IMR-90 (cell line): ENCODE data around the gene PPP1CA. TPM values are rescaled to one million over a fixed set of nuclear protein-coding genes. Genes with fewer than 3 reads are reported as not detected.

ENCODE experiments used
- ATAC-seq: fragments of 200-7000 bp; cut with Tn5 transposase; 2 replicates; pipeline ENCODE4 v1.9.1; 2020; ENCODE audit warnings: low read depth, mild to moderate bottlenecking, moderate library complexity
- BruUV-seq: library from RNA; stranded (reverse); fragments of 400-500 nt; replicated peaks from 2 replicates; lab custom pipeline; 2021; lab: Mats Ljungman, UMichigan
- CTCF ChIA-PET: fragments of 300-600 bp; formaldehyde crosslinking; extraction: SDS; loops from one replicate; lab custom pipeline; 2021; ENCODE audit warnings: antibody characterized with exemption; lab: Yijun Ruan, JAX
- POLR2A ChIA-PET: fragments of 300-600 bp; sonication (Branson Sonifier 250); formaldehyde crosslinking; loops from one replicate; lab custom pipeline; 2022; ENCODE audit warnings: antibody characterized with exemption; ENCODE audit not compliant: unreplicated experiment; lab: Charles Lee
- DNase-seq: peaks from one replicate; pipeline ENCODE4 v3.0.0; 2013
- H2AFZ ChIP-seq: replicated peaks from 2 replicates; pipeline ENCODE3; 2013; ENCODE audit warnings: low read length, mild to moderate bottlenecking; ENCODE audit not compliant: poor library complexity
- H2AK5ac ChIP-seq: 2 replicates; pipeline ENCODE4 v1.6.1; 2013; ENCODE audit warnings: low read depth, low read length, inconsistent platforms
- H2AK9ac ChIP-seq: replicated peaks from 2 replicates; pipeline ENCODE3; 2013; ENCODE audit warnings: mild to moderate bottlenecking, low read depth, low read length, moderate library complexity; ENCODE audit not compliant: poor library complexity
- H2BK120ac ChIP-seq: 2 replicates; pipeline ENCODE4 v1.6.1; 2013; ENCODE audit warnings: low read depth, low read length, inconsistent platforms
- H2BK15ac ChIP-seq: 3 replicates; pipeline ENCODE4 v1.6.1; 2013; ENCODE audit warnings: low read depth, low read length, inconsistent platforms
- H2BK20ac ChIP-seq: 2 replicates; pipeline ENCODE4 v1.6.1; 2013; ENCODE audit warnings: low read depth, mild to moderate bottlenecking, inconsistent platforms, low read length, moderate library complexity
- H2BK5ac ChIP-seq: 2 replicates; pipeline ENCODE4 v1.6.1; 2013; ENCODE audit warnings: mild to moderate bottlenecking, low read depth, low read length, inconsistent platforms; ENCODE audit not compliant: poor library complexity, severe bottlenecking
- H3K14ac ChIP-seq: replicated peaks from 2 replicates; pipeline ENCODE4 v1.6.1; 2013; ENCODE audit warnings: low read depth, low read length, inconsistent platforms
- H3K18ac ChIP-seq: 2 replicates; pipeline ENCODE4 v1.6.1; 2013; ENCODE audit warnings: low read depth, low read length, control low read depth
- H3K23ac ChIP-seq: 2 replicates; pipeline ENCODE4 v1.6.1; 2013; ENCODE audit warnings: low read depth, low read length, inconsistent platforms
- H3K27ac ChIP-seq: 2 replicates; pipeline ENCODE4 v1.5.1; 2013; ENCODE audit warnings: mild to moderate bottlenecking, control low read depth, low read length; ENCODE audit not compliant: insufficient read depth
- H3K27me3 ChIP-seq: 2 replicates; pipeline ENCODE4 v1.6.1; 2013; ENCODE audit warnings: low read length; ENCODE audit not compliant: control insufficient read depth, insufficient read depth
- H3K36me3 ChIP-seq: 2 replicates; pipeline ENCODE4 v1.6.1; 2013; ENCODE audit warnings: low read length, mixed read lengths; ENCODE audit not compliant: control insufficient read depth, insufficient read depth
- H3K4ac ChIP-seq: 2 replicates; pipeline ENCODE4 v1.6.1; 2013; ENCODE audit warnings: low read depth, low read length, inconsistent platforms
- H3K4me1 ChIP-seq: 2 replicates; pipeline ENCODE4 v1.6.1; 2013; ENCODE audit warnings: low read length, mixed read lengths; ENCODE audit not compliant: control insufficient read depth, insufficient read depth
- H3K4me2 ChIP-seq: 2 replicates; pipeline ENCODE4 v1.6.1; 2013; ENCODE audit warnings: low read depth, mild to moderate bottlenecking, control low read depth, low read length, moderate library complexity
- H3K4me3 ChIP-seq: 2 replicates; pipeline ENCODE4 v1.5.1; 2013; ENCODE audit warnings: low read depth, mild to moderate bottlenecking, control low read depth, low read length, moderate library complexity; ENCODE audit not compliant: insufficient read depth
- H3K56ac ChIP-seq: 2 replicates; pipeline ENCODE4 v1.6.1; 2013; ENCODE audit warnings: low read length, inconsistent platforms; ENCODE audit not compliant: insufficient read depth; ENCODE audit errors: extremely low read depth
- H3K79me1 ChIP-seq, 2 experiments: 2 replicates each; pipeline ENCODE4 v1.6.1; 2013; ENCODE audit warnings: low read length in 2 of 2, inconsistent platforms in 1 of 2, low read depth in 1 of 2
- H3K9ac ChIP-seq: 2 replicates; pipeline ENCODE4 v1.6.1; 2013; ENCODE audit warnings: low read depth, low read length, control low read depth
- H3K9me1 ChIP-seq: 2 replicates; pipeline ENCODE4 v1.6.1; 2013; ENCODE audit warnings: low read length, inconsistent platforms; ENCODE audit not compliant: insufficient read depth
- H3K9me3 ChIP-seq: 2 replicates; pipeline ENCODE4 v1.6.1; 2013; ENCODE audit warnings: low read length; ENCODE audit not compliant: control insufficient read depth, insufficient read depth
- H4K20me1 ChIP-seq: 2 replicates; pipeline ENCODE4 v1.6.1; 2013; ENCODE audit warnings: low read length, inconsistent platforms; ENCODE audit not compliant: insufficient read depth
- H4K5ac ChIP-seq: 2 replicates; pipeline ENCODE4 v1.6.1; 2013; ENCODE audit warnings: mild to moderate bottlenecking, low read depth, low read length, control low read depth
- H4K8ac ChIP-seq, 2 experiments: 2 replicates each; pipeline ENCODE4 v1.6.1; 2013; ENCODE audit warnings: low read depth in 2 of 2, low read length in 2 of 2, control low read depth in 1 of 2, inconsistent platforms in 1 of 2
- H4K91ac ChIP-seq: 2 replicates; pipeline ENCODE4 v1.6.1; 2013; ENCODE audit warnings: low read depth, low read length, inconsistent platforms; ENCODE audit not compliant: insufficient read depth
- MAFK ChIP-seq: IDR thresholded peaks from 2 replicates; pipeline ENCODE4 v1.6.1; 2012; ENCODE audit warnings: low read depth, low read length, improper control_type of control experiment
- SMC3 ChIP-seq: fragments of 150-350 bp; IDR thresholded peaks from 2 replicates; pipeline ENCODE4 v1.6.1; 2016; ENCODE audit warnings: low read depth, mild to moderate bottlenecking, antibody characterized with exemption, low read length, moderate library complexity
- WGBS, 2 experiments: methylation state at CpG; one replicate each; pipeline versions ENCODE4 v1.1.5 to v1.1.7; 2013; ENCODE audit warnings: missing lambda C conversion rate in 2 of 2; ENCODE audit not compliant: insufficient read length in 1 of 2; ENCODE audit errors: extremely low coverage in 2 of 2; 5-methylcytosine and 5-hydroxymethylcytosine counted together
- dilution Hi-C: fragments of 300-500 bp; cut with HindIII; formaldehyde crosslinking; loops from one replicate; pipeline ENCODE4 v1.14.3; 2018; ENCODE audit warnings: low sequenced_read_pairs; ENCODE audit not compliant: unreplicated experiment
- in situ Hi-C: fragments of 300-500 bp; cut with MboI; formaldehyde crosslinking; loops from 3 replicates; pipeline ENCODE4 v1.14.3; 2019; ENCODE audit warnings: low sequenced_read_pairs, inconsistent platforms, mixed read lengths
- intact Hi-C: fragments of 100-400 bp; cut with micrococcal nuclease; formaldehyde crosslinking; loops from 2 replicates; pipeline ENCODE4 v1.10.0; 2022
- polyA plus RNA-seq, 3 experiments: library from polyadenylated mRNA; depleted of rRNA; stranded (reverse); fragments of >200 nt; gene quantifications; 2 replicates each; pipeline ENCODE4 v1.2.3, GENCODE V29; 2012; ENCODE audit warnings: low replicate concordance in 1 of 3
- total RNA-seq: library from RNA; depleted of rRNA; stranded (reverse); fragments of >200 nt; gene quantifications from 2 replicates; pipeline ENCODE4 v1.2.3, GENCODE V29; 2012

The PPP1CA gene
- total and polyA plus RNA-seq, 2 of the 4 experiments (the other 2 are of a cell fraction), result 228 to 313 TPM

GRCh38 chr11:67449116-67449844 lies 47.6 kb upstream of the PPP1CA start:
- ATAC-seq, result no peak
- Histone ChIP-seq H3K4me3 (no peak overlapping the region), H3K9me1 (no peaks in the 10 kb centered on the region), H2BK15ac (no peak overlapping the region), H3K18ac (no peak overlapping the region), H3K27me3 (peaks cover 4% of the 10 kb centered on the region; the same call in 1 of the 2 replicates), H3K36me3 (no peaks in the 10 kb centered on the region), H2AK9ac (peak overlapping the region; percentile 50), H2BK5ac (no peak overlapping the region), H3K56ac (no peak overlapping the region), H3K4ac (no peak overlapping the region), H4K8ac (no peak overlapping the region), H3K4me2 (no peak overlapping the region), H4K5ac (no peak overlapping the region), H3K14ac (no peak overlapping the region), H3K9ac (no peak overlapping the region), H4K91ac (no peak overlapping the region), H3K9me3 (no peaks in the 10 kb centered on the region), H2AFZ (no peak overlapping the region), H3K23ac (no peak overlapping the region), H3K4me1 (peaks cover under 1% of the 10 kb centered on the region; the same call in 1 of the 2 replicates), H3K79me1 (no peaks in the 10 kb centered on the region), H4K20me1 (no peaks in the 10 kb centered on the region), H3K27ac (no peak overlapping the region), H2BK120ac (no peak overlapping the region), H2BK20ac (no peak overlapping the region), H2AK5ac (no peak overlapping the region)
- intact Hi-C loops, result no loop called here
- no TSS peak for BruUV-seq
- in situ Hi-C loops, result no loop called here
- CTCF ChIA-PET, result no interaction called here
- DNase-seq, result no peak
- dilution Hi-C loops, result no loop called here
- POLR2A ChIA-PET, result interaction anchor here (0.6 kb wide), 1 partner anchor 20 kb away, joined by 3 read pairs; no protein-coding TSS in a partner anchor
- WGBS, 2 experiments, result 50% methylated on average over 1 of the region's 9 CpGs; no CpG with 5 or more reads in 1 of the 2 experiments
- 0 out of 2 replicates have a peak, but pooled peaks have one; percentile 25 for TF ChIP-seq MAFK
- TF ChIP-seq SMC3, result no peak
